Esophagus mucosa (tissue), 1 donor: ENCODE measurements around the gene RAB43. TPM values are rescaled to one million over a fixed set of nuclear protein-coding genes. Genes with fewer than 3 reads are reported as not detected.

Source experiments
- total RNA-seq: library from RNA; stranded (reverse); gene quantifications from one replicate; pipeline ENCODE4 v1.2.4, GENCODE V29; 2023
- donor health status: DM: yes; HTN: yes; CAD: no.

The RAB43 gene
- total RNA-seq, 1 donor from 2014 or later: 7.8 TPM

Other genes with a start within 250 kb of the RAB43 start
- 34.7 TPM for gene ACAD9, start 242.2 kb downstream of the RAB43 start, total RNA-seq
- 0.80 TPM for gene CFAP92, start 127.7 kb downstream of the RAB43 start, total RNA-seq
- gene EFCC1, start 120.5 kb downstream of the RAB43 start, total RNA-seq: 0.20 TPM
- not detected for gene GP9, start 61.0 kb downstream of the RAB43 start, total RNA-seq
- 24.9 TPM for gene ISY1, start 39.3 kb upstream of the RAB43 start, total RNA-seq
- 236 TPM for gene CNBP, start 62.1 kb upstream of the RAB43 start, total RNA-seq
- 87.8 TPM for gene COPG1, start 127.8 kb upstream of the RAB43 start, total RNA-seq
- gene HMCES, start 157.1 kb upstream of the RAB43 start, total RNA-seq: 37.2 TPM